ENCODE results near the gene GRAMD2A. TPM values are rescaled to one million over a fixed set of nuclear protein-coding genes. Genes with fewer than 3 reads are reported as not detected.

GRAMD2A gene
- total and polyA plus RNA-seq, 10 of the 15 experiments (the other 5 are each of a cell fraction or from before 2014, with no cell fraction given) = 0.02 to 0.35 TPM; not detected in 8

GRCh38 chr15:72205273-72205672 lies 7.7 kb upstream of the GRAMD2A start:
- in situ Hi-C loops (cut with MboI) (no loop called here), intact Hi-C loops (cut with micrococcal nuclease; ENCODE audit: unreplicated experiment) (no loop called here)
- Histone ChIP-seq H3K79me2 (ENCODE audit: control insufficient read depth, insufficient read depth, low read length) (no peaks in the 10 kb centered on the region), H3K36me3 (ENCODE audit: control insufficient read depth in 2 of 2, insufficient read depth in 2 of 2, low read length in 1 of 2) (peaks cover 75 to 84% of the 10 kb centered on the region in 2 experiments), H3K27me3 (replicated peaks in 1 of 2; ENCODE audit: control insufficient read depth in 2 of 2, insufficient read depth in 2 of 2, low read length in 1 of 2) (no peaks in the 10 kb centered on the region), H2AFZ (ENCODE audit: control insufficient read depth, low read depth, low read length) (no peak overlapping the region), H4K20me1 (ENCODE audit: control insufficient read depth, insufficient read depth) (peaks cover 31% of the 10 kb centered on the region), H3K27ac (ENCODE audit: control insufficient read depth, insufficient read depth) (no peak overlapping the region), H3K4me1 (ENCODE audit: control insufficient read depth, insufficient read depth, low read length) (no peaks in the 10 kb centered on the region), H3K4me3 (no peak overlapping the region), H3K4me2 (ENCODE audit: control insufficient read depth, insufficient read depth) (no peak overlapping the region), H3K9ac (ENCODE audit: control insufficient read depth, insufficient read depth, low read length) (no peak overlapping the region), H3K9me3 (replicated peaks; ENCODE audit: control insufficient read depth, insufficient read depth, low read length) (no peaks in the 10 kb centered on the region)
- no peak for DNase-seq (ENCODE audit: low read depth, low spot score)
- 56% methylated on average over 2 of the region's 2 CpGs for WGBS (ENCODE audit: insufficient coverage, insufficient replicate concordance, low lambda C conversion rate, missing lambda C conversion rate)
- no peak for FAIRE-seq
- ChIA-PET SMC1A (ENCODE audit: uncharacterized antibody, unreplicated experiment) (interaction anchor here (0.6 kb wide), 1 partner anchor 68 kb away, joined by 3 read pairs; no protein-coding TSS in a partner anchor), RAD21 (ENCODE audit: unreplicated experiment) (interaction anchor here (0.6 to 0.8 kb wide), 2 partner anchors 65 to 88 kb away, joined by 3 to 4 read pairs; no protein-coding TSS in a partner anchor), POLR2A (no interaction called here), CTCF (no interaction called here)
- TF ChIP-seq ATF2 (IDR thresholded peaks at IDR 0.05; ENCODE audit: low read length) (no peak), PKNOX1 (IDR thresholded peaks at IDR 0.05) (no peak)
- TF ChIP-seq, protein P1, sequence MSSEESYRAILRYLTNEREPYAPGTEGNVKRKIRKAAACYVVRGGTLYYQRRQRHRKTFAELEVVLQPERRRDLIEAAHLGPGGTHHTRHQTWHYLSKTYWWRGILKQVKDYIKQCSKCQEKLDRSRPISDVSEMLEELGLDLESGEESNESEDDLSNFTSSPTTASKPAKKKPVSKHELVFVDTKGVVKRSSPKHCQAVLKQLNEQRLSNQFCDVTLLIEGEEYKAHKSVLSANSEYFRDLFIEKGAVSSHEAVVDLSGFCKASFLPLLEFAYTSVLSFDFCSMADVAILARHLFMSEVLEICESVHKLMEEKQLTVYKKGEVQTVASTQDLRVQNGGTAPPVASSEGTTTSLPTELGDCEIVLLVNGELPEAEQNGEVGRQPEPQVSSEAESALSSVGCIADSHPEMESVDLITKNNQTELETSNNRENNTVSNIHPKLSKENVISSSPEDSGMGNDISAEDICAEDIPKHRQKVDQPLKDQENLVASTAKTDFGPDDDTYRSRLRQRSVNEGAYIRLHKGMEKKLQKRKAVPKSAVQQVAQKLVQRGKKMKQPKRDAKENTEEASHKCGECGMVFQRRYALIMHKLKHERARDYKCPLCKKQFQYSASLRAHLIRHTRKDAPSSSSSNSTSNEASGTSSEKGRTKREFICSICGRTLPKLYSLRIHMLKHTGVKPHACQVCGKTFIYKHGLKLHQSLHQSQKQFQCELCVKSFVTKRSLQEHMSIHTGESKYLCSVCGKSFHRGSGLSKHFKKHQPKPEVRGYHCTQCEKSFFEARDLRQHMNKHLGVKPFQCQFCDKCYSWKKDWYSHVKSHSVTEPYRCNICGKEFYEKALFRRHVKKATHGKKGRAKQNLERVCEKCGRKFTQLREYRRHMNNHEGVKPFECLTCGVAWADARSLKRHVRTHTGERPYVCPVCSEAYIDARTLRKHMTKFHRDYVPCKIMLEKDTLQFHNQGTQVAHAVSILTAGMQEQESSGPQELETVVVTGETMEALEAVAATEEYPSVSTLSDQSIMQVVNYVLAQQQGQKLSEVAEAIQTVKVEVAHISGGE (CRISPR knock-in tag; IDR thresholded peaks at IDR 0.05) = no peak
- TF ChIP-seq, protein P2, sequence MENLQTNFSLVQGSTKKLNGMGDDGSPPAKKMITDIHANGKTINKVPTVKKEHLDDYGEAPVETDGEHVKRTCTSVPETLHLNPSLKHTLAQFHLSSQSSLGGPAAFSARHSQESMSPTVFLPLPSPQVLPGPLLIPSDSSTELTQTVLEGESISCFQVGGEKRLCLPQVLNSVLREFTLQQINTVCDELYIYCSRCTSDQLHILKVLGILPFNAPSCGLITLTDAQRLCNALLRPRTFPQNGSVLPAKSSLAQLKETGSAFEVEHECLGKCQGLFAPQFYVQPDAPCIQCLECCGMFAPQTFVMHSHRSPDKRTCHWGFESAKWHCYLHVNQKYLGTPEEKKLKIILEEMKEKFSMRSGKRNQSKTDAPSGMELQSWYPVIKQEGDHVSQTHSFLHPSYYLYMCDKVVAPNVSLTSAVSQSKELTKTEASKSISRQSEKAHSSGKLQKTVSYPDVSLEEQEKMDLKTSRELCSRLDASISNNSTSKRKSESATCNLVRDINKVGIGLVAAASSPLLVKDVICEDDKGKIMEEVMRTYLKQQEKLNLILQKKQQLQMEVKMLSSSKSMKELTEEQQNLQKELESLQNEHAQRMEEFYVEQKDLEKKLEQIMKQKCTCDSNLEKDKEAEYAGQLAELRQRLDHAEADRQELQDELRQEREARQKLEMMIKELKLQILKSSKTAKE (IDR thresholded peaks at IDR 0.05; ENCODE audit: low read depth, poor library complexity, severe bottlenecking) = no peak
- BruUV-seq (replicated peaks) = no TSS peak
- ATAC-seq = no peak
